HG03066 (cell line): ENCODE data around the gene HPS5.

Experiments
- ATAC-seq: cut with Tn5 transposase; IDR thresholded peaks from one replicate; pipeline ENCODE4 v1.9.1; 2021; ENCODE audit warnings: low read depth; ENCODE audit not compliant: unreplicated experiment

The HPS5 gene

GRCh38 chr11:18320617-18321016 lies 1.3 kb downstream of the HPS5 start:
- ATAC-seq, result no peak

- no peak for ATAC-seq
Observed at GRCh38 chr11:18319914-18320313, 2.0 kb downstream of the HPS5 start.

GRCh38 chr11:18317551-18317950 lies 4.4 kb downstream of the HPS5 start:
- no peak for ATAC-seq

GRCh38 chr11:18315893-18316292 lies 6.0 kb downstream of the HPS5 start:
- no peak for ATAC-seq

GRCh38 chr11:18314784-18315523 lies 7.0 kb downstream of the HPS5 start:
- ATAC-seq, result no peak

GRCh38 chr11:18313965-18314763 lies 7.8 kb downstream of the HPS5 start:
- ATAC-seq, result no peak

GRCh38 chr11:18312663-18313420 lies 9.1 kb downstream of the HPS5 start:
- no peak for ATAC-seq

GRCh38 chr11:18312012-18312411 lies 9.9 kb downstream of the HPS5 start:
- ATAC-seq, result no peak

GRCh38 chr11:18310800-18311340 lies 11.1 kb downstream of the HPS5 start:
- ATAC-seq, result no peak

- ATAC-seq, result no peak
Observed at GRCh38 chr11:18309691-18310090, 12.2 kb downstream of the HPS5 start.

GRCh38 chr11:18308242-18308641 lies 13.7 kb downstream of the HPS5 start:
- ATAC-seq, result no peak

- ATAC-seq, result no peak
Observed at GRCh38 chr11:18307461-18308139, 14.3 kb downstream of the HPS5 start.

- no peak for ATAC-seq
Observed at GRCh38 chr11:18304745-18305144, 17.2 kb downstream of the HPS5 start.

GRCh38 chr11:18299721-18300120 lies 22.2 kb downstream of the HPS5 start:
- ATAC-seq, result no peak

GRCh38 chr11:18295316-18295715 lies 26.6 kb downstream of the HPS5 start:
- no peak for ATAC-seq

- ATAC-seq, result no peak
Observed at GRCh38 chr11:18294862-18295261, 27.1 kb downstream of the HPS5 start.

- ATAC-seq, result no peak
Observed at GRCh38 chr11:18288911-18289310, 33.0 kb downstream of the HPS5 start.

GRCh38 chr11:18285841-18286240 lies 36.1 kb downstream of the HPS5 start:
- ATAC-seq, result no peak

GRCh38 chr11:18282626-18283025 lies 39.3 kb downstream of the HPS5 start:
- no peak for ATAC-seq

GRCh38 chr11:18280438-18281045 lies 41.4 kb downstream of the HPS5 start:
- peak; percentile 93 for ATAC-seq
